PFSK-1 (cell line): ENCODE results near the gene C10orf53.

Experiments used
- FOXP2 ChIP-seq: optimal IDR thresholded peaks from 2 replicates; pipeline ENCODE3; 2011; ENCODE audit warnings: borderline replicate concordance, control low read depth, inconsistent platforms; ENCODE audit not compliant: insufficient read depth; ENCODE audit errors: extremely low read length, extremely low read depth
- POLR2AphosphoS5 ChIP-seq: IDR thresholded peaks from 2 replicates; pipeline ENCODE4 v1.6.1; 2012; ENCODE audit warnings: low read depth, mild to moderate bottlenecking, control low read depth, low read length, moderate library complexity
- SIN3A ChIP-seq: IDR thresholded peaks from 2 replicates; pipeline ENCODE4 v1.6.1; 2012; ENCODE audit warnings: mild to moderate bottlenecking, low read length, moderate library complexity, borderline replicate concordance; ENCODE audit not compliant: insufficient read depth
- TAF1 ChIP-seq: IDR thresholded peaks from 2 replicates; pipeline ENCODE4 v1.6.1; 2012; ENCODE audit warnings: low read length, control low read depth, borderline replicate concordance; ENCODE audit not compliant: insufficient read depth
- TF ChIP-seq, protein P1 (sequence below), 2 experiments: IDR thresholded peaks; 2 replicates each; pipeline versions ENCODE4 v1.6.1 to v1.8.0; 2011 to 2012; ENCODE audit warnings: low read depth in 2 of 2, low read length in 2 of 2, control low read depth in 1 of 2, inconsistent platforms in 1 of 2, mild to moderate bottlenecking in 1 of 2, moderate library complexity in 1 of 2; ENCODE audit not compliant: insufficient read depth in 1 of 2

The C10orf53 gene

DNA sequence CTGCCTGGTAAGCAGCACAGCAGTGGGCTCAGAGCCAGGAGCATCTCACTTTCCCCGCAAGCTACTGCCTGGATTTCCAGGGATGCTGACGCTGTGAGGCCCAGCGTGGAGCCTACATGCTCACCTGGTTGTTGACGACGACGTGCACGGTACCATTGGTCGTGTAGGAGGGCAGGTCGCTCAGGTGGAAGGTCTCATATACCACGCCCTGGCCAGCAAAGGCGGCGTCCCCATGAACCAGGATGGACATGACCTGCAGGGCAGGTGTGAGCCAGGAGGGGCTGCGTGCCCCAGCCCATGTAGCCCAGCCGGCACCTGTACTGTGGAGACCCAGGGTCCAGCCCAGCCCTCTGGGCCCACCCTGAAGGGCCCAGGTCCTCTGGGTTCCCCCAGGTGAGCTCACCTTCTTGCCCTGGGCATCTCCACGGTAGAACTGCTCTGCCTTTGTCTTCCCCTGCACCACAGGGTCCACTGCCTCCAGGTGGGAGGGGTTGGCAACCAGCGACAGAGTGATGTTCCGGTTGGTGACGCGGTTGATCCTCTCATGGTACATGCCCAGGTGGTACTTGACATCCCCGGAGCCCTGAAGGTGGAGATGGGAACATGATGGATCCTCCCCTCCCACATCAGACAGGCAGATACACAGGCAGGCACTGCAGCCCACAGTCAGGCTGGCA lies 67.3 kb downstream of the C10orf53 start:
- TF ChIP-seq FOXP2 = no peak
- no peak for TF ChIP-seq SIN3A
- TF ChIP-seq, protein P1, sequence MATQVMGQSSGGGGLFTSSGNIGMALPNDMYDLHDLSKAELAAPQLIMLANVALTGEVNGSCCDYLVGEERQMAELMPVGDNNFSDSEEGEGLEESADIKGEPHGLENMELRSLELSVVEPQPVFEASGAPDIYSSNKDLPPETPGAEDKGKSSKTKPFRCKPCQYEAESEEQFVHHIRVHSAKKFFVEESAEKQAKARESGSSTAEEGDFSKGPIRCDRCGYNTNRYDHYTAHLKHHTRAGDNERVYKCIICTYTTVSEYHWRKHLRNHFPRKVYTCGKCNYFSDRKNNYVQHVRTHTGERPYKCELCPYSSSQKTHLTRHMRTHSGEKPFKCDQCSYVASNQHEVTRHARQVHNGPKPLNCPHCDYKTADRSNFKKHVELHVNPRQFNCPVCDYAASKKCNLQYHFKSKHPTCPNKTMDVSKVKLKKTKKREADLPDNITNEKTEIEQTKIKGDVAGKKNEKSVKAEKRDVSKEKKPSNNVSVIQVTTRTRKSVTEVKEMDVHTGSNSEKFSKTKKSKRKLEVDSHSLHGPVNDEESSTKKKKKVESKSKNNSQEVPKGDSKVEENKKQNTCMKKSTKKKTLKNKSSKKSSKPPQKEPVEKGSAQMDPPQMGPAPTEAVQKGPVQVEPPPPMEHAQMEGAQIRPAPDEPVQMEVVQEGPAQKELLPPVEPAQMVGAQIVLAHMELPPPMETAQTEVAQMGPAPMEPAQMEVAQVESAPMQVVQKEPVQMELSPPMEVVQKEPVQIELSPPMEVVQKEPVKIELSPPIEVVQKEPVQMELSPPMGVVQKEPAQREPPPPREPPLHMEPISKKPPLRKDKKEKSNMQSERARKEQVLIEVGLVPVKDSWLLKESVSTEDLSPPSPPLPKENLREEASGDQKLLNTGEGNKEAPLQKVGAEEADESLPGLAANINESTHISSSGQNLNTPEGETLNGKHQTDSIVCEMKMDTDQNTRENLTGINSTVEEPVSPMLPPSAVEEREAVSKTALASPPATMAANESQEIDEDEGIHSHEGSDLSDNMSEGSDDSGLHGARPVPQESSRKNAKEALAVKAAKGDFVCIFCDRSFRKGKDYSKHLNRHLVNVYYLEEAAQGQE (IDR thresholded peaks at IDR 0.05; ENCODE audit: insufficient read depth in 1 of 2, low read depth in 2 of 2, low read length in 2 of 2) = no peak
- no peak for TF ChIP-seq TAF1
- TF ChIP-seq POLR2AphosphoS5 = no peak
